IMR-90 (cell line): ENCODE results near the gene PACC1. TPM values are rescaled to one million over a fixed set of nuclear protein-coding genes. Genes with fewer than 3 reads are reported as not detected.
A peak's percentile ranks its signal among the peaks of the same experiment; 100 is the strongest.

Experiments used
- ATAC-seq: fragments of 200-7000 bp; cut with Tn5 transposase; 2 replicates; pipeline ENCODE4 v1.9.1; 2020; ENCODE audit warnings: low read depth, mild to moderate bottlenecking, moderate library complexity
- BruUV-seq: library from RNA; stranded (reverse); fragments of 400-500 nt; replicated peaks from 2 replicates; lab custom pipeline; 2021; lab: Mats Ljungman, UMichigan
- CTCF ChIA-PET: fragments of 300-600 bp; formaldehyde crosslinking; extraction: SDS; loops from one replicate; lab custom pipeline; 2021; ENCODE audit warnings: antibody characterized with exemption; lab: Yijun Ruan, JAX
- POLR2A ChIA-PET: fragments of 300-600 bp; sonication (Branson Sonifier 250); formaldehyde crosslinking; loops from one replicate; lab custom pipeline; 2022; ENCODE audit warnings: antibody characterized with exemption; ENCODE audit not compliant: unreplicated experiment; lab: Charles Lee
- DNase-seq: peaks from one replicate; pipeline ENCODE4 v3.0.0; 2013
- H2AFZ ChIP-seq: replicated peaks from 2 replicates; pipeline ENCODE3; 2013; ENCODE audit warnings: low read length, mild to moderate bottlenecking; ENCODE audit not compliant: poor library complexity
- H2AK5ac ChIP-seq: 2 replicates; pipeline ENCODE4 v1.6.1; 2013; ENCODE audit warnings: low read depth, low read length, inconsistent platforms
- H2AK9ac ChIP-seq: replicated peaks from 2 replicates; pipeline ENCODE3; 2013; ENCODE audit warnings: mild to moderate bottlenecking, low read depth, low read length, moderate library complexity; ENCODE audit not compliant: poor library complexity
- H2BK120ac ChIP-seq: 2 replicates; pipeline ENCODE4 v1.6.1; 2013; ENCODE audit warnings: low read depth, low read length, inconsistent platforms
- H2BK15ac ChIP-seq: 3 replicates; pipeline ENCODE4 v1.6.1; 2013; ENCODE audit warnings: low read depth, low read length, inconsistent platforms
- H2BK20ac ChIP-seq: 2 replicates; pipeline ENCODE4 v1.6.1; 2013; ENCODE audit warnings: low read depth, mild to moderate bottlenecking, inconsistent platforms, low read length, moderate library complexity
- H2BK5ac ChIP-seq: 2 replicates; pipeline ENCODE4 v1.6.1; 2013; ENCODE audit warnings: mild to moderate bottlenecking, low read depth, low read length, inconsistent platforms; ENCODE audit not compliant: poor library complexity, severe bottlenecking
- H3K14ac ChIP-seq: replicated peaks from 2 replicates; pipeline ENCODE4 v1.6.1; 2013; ENCODE audit warnings: low read depth, low read length, inconsistent platforms
- H3K18ac ChIP-seq: 2 replicates; pipeline ENCODE4 v1.6.1; 2013; ENCODE audit warnings: low read depth, low read length, control low read depth
- H3K23ac ChIP-seq: 2 replicates; pipeline ENCODE4 v1.6.1; 2013; ENCODE audit warnings: low read depth, low read length, inconsistent platforms
- H3K27ac ChIP-seq: 2 replicates; pipeline ENCODE4 v1.5.1; 2013; ENCODE audit warnings: mild to moderate bottlenecking, control low read depth, low read length; ENCODE audit not compliant: insufficient read depth
- H3K27me3 ChIP-seq: 2 replicates; pipeline ENCODE4 v1.6.1; 2013; ENCODE audit warnings: low read length; ENCODE audit not compliant: control insufficient read depth, insufficient read depth
- H3K36me3 ChIP-seq: 2 replicates; pipeline ENCODE4 v1.6.1; 2013; ENCODE audit warnings: low read length, mixed read lengths; ENCODE audit not compliant: control insufficient read depth, insufficient read depth
- H3K4ac ChIP-seq: 2 replicates; pipeline ENCODE4 v1.6.1; 2013; ENCODE audit warnings: low read depth, low read length, inconsistent platforms
- H3K4me1 ChIP-seq: 2 replicates; pipeline ENCODE4 v1.6.1; 2013; ENCODE audit warnings: low read length, mixed read lengths; ENCODE audit not compliant: control insufficient read depth, insufficient read depth
- H3K4me2 ChIP-seq: 2 replicates; pipeline ENCODE4 v1.6.1; 2013; ENCODE audit warnings: low read depth, mild to moderate bottlenecking, control low read depth, low read length, moderate library complexity
- H3K4me3 ChIP-seq: 2 replicates; pipeline ENCODE4 v1.5.1; 2013; ENCODE audit warnings: low read depth, mild to moderate bottlenecking, control low read depth, low read length, moderate library complexity; ENCODE audit not compliant: insufficient read depth
- H3K56ac ChIP-seq: 2 replicates; pipeline ENCODE4 v1.6.1; 2013; ENCODE audit warnings: low read length, inconsistent platforms; ENCODE audit not compliant: insufficient read depth; ENCODE audit errors: extremely low read depth
- H3K79me1 ChIP-seq, 2 experiments: 2 replicates each; pipeline ENCODE4 v1.6.1; 2013; ENCODE audit warnings: low read length in 2 of 2, inconsistent platforms in 1 of 2, low read depth in 1 of 2
- H3K9ac ChIP-seq: 2 replicates; pipeline ENCODE4 v1.6.1; 2013; ENCODE audit warnings: low read depth, low read length, control low read depth
- H3K9me1 ChIP-seq: 2 replicates; pipeline ENCODE4 v1.6.1; 2013; ENCODE audit warnings: low read length, inconsistent platforms; ENCODE audit not compliant: insufficient read depth
- H3K9me3 ChIP-seq: 2 replicates; pipeline ENCODE4 v1.6.1; 2013; ENCODE audit warnings: low read length; ENCODE audit not compliant: control insufficient read depth, insufficient read depth
- H4K20me1 ChIP-seq: 2 replicates; pipeline ENCODE4 v1.6.1; 2013; ENCODE audit warnings: low read length, inconsistent platforms; ENCODE audit not compliant: insufficient read depth
- H4K5ac ChIP-seq: 2 replicates; pipeline ENCODE4 v1.6.1; 2013; ENCODE audit warnings: mild to moderate bottlenecking, low read depth, low read length, control low read depth
- H4K8ac ChIP-seq, 2 experiments: 2 replicates each; pipeline ENCODE4 v1.6.1; 2013; ENCODE audit warnings: low read depth in 2 of 2, low read length in 2 of 2, control low read depth in 1 of 2, inconsistent platforms in 1 of 2
- H4K91ac ChIP-seq: 2 replicates; pipeline ENCODE4 v1.6.1; 2013; ENCODE audit warnings: low read depth, low read length, inconsistent platforms; ENCODE audit not compliant: insufficient read depth
- BHLHE40 ChIP-seq: fragments of 150-350 bp; IDR thresholded peaks from 2 replicates; pipeline ENCODE4 v1.6.1; 2016; ENCODE audit warnings: mild to moderate bottlenecking, low read depth, low read length
- CEBPB ChIP-seq: IDR thresholded peaks from 2 replicates; pipeline ENCODE4 v1.6.1; 2012; ENCODE audit warnings: low read depth, low read length, improper control_type of control experiment
- MAFK ChIP-seq: IDR thresholded peaks from 2 replicates; pipeline ENCODE4 v1.6.1; 2012; ENCODE audit warnings: low read depth, low read length, improper control_type of control experiment
- MAZ ChIP-seq: IDR thresholded peaks from 2 replicates; pipeline ENCODE4 v1.6.1; 2012; ENCODE audit warnings: low read depth, mild to moderate bottlenecking, low read length, improper control_type of control experiment, moderate library complexity, borderline replicate concordance
- MXI1 ChIP-seq: IDR thresholded peaks from 2 replicates; pipeline ENCODE4 v1.6.1; 2012; ENCODE audit warnings: low read depth, mild to moderate bottlenecking, low read length, moderate library complexity, borderline replicate concordance
- POLR2A ChIP-seq: IDR thresholded peaks from 2 replicates; pipeline ENCODE4 v1.6.1; 2012; ENCODE audit warnings: mild to moderate bottlenecking, low read depth, low read length
- RAD21 ChIP-seq: IDR thresholded peaks from 2 replicates; pipeline ENCODE4 v1.6.1; 2012; ENCODE audit warnings: low read length, improper control_type of control experiment
- RCOR1 ChIP-seq: IDR thresholded peaks from 2 replicates; pipeline ENCODE4 v1.6.1; 2012; ENCODE audit warnings: mild to moderate bottlenecking, low read length, improper control_type of control experiment; ENCODE audit not compliant: insufficient replicate concordance
- RFX5 ChIP-seq: IDR thresholded peaks from 2 replicates; pipeline ENCODE4 v1.8.0; 2012; ENCODE audit warnings: low read depth, mild to moderate bottlenecking, low read length, moderate library complexity
- WGBS, 2 experiments: methylation state at CpG; one replicate each; pipeline versions ENCODE4 v1.1.5 to v1.1.7; 2013; ENCODE audit warnings: missing lambda C conversion rate in 2 of 2; ENCODE audit not compliant: insufficient read length in 1 of 2; ENCODE audit errors: extremely low coverage in 2 of 2; 5-methylcytosine and 5-hydroxymethylcytosine counted together
- dilution Hi-C: fragments of 300-500 bp; cut with HindIII; formaldehyde crosslinking; loops from one replicate; pipeline ENCODE4 v1.14.3; 2018; ENCODE audit warnings: low sequenced_read_pairs; ENCODE audit not compliant: unreplicated experiment
- in situ Hi-C: fragments of 300-500 bp; cut with MboI; formaldehyde crosslinking; loops from 3 replicates; pipeline ENCODE4 v1.14.3; 2019; ENCODE audit warnings: low sequenced_read_pairs, inconsistent platforms, mixed read lengths
- intact Hi-C: fragments of 100-400 bp; cut with micrococcal nuclease; formaldehyde crosslinking; loops from 2 replicates; pipeline ENCODE4 v1.10.0; 2022
- polyA plus RNA-seq, 3 experiments: library from polyadenylated mRNA; depleted of rRNA; stranded (reverse); fragments of >200 nt; gene quantifications; 2 replicates each; pipeline ENCODE4 v1.2.3, GENCODE V29; 2012; ENCODE audit warnings: low replicate concordance in 1 of 3
- total RNA-seq: library from RNA; depleted of rRNA; stranded (reverse); fragments of >200 nt; gene quantifications from 2 replicates; pipeline ENCODE4 v1.2.3, GENCODE V29; 2012
- TF ChIP-seq, protein P1 (sequence below): conservative IDR thresholded peaks from 2 replicates; pipeline ENCODE4 v1.5.1; 2012; ENCODE audit warnings: mild to moderate bottlenecking, low read depth, low read length, improper control_type of control experiment
- TF ChIP-seq, protein P2 (sequence below): fragments of 150-350 bp; IDR thresholded peaks from 2 replicates; pipeline ENCODE4 v1.6.1; 2016; ENCODE audit warnings: low read depth, mild to moderate bottlenecking, low read length, moderate library complexity, borderline replicate concordance
- TF ChIP-seq, protein P3 (sequence below): fragments of 150-350 bp; IDR thresholded peaks from 2 replicates; pipeline ENCODE4 v1.6.1; 2017; ENCODE audit warnings: mild to moderate bottlenecking, antibody characterized with exemption, low read length, low read depth

PACC1 gene
- total and polyA plus RNA-seq, 2 of the 4 experiments (the other 2 are of a cell fraction), result 8.6 to 13.4 TPM

DNA sequence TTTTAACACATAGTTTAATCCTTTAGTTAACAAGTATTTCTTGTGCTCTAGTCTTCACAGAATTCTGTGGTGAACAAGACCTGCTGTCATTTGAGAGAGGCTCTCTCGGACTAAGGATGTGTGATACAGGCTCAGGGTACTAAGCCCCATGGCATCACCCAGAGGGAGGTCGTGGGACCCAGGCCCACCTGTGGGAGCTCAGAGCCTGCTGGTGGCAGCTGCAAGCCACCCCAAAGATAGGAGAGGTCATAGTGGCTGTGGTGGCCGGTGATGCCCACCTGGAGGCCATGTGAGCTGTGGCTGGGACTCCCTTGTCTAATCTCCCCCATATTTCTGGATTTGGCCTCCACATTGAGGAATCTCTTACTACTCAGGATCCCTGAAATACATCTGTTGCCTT is 40.1 kb upstream of the PACC1 start (continued):
- no peak for TF ChIP-seq RAD21
- TF ChIP-seq MXI1, result no peak
- TF ChIP-seq RCOR1, result no peak

DNA sequence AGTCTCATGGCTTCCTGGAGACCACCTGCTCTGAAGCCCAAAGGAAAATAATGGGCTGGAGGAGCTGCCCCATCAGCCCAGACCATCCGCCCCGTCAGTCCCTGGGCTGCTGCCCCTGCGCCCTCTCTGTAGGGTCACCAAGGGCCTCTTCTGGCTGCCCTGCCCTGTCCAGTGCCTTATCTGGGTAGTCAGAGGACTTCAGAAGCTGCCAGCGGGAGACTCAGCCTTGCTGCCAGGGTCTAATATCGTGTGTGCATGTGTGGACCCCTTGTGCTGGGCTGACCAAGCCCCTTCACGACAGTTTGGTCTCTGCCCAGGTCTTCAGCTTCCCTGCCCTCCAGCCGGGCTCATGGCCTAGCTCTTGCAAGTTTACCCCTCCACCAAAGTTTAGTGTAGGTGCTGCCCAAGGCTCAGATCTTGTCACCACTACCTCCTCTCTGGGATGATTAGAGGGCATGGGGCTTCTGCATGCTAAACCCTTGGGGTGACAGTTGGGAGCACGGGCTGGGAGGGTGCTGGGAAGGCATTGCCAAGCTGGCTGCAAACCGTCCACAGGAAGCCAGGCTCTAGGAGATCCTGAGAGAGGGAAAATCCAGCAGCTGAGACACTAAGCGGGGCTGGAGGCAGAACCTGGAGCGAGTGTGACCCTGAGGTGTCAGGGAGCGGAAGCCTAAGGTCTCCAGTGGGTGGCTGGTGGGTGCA is 38.6 kb upstream of the PACC1 start:
- in situ Hi-C loops, result loop anchor here (10.0 kb wide), 2 partner anchors 159 to 769 kb away; no protein-coding TSS in a partner anchor
- H3K23ac ChIP-seq, result no peak overlapping the region
- no peak for ATAC-seq
- TF ChIP-seq RFX5, result no peak
- TF ChIP-seq, protein P1, sequence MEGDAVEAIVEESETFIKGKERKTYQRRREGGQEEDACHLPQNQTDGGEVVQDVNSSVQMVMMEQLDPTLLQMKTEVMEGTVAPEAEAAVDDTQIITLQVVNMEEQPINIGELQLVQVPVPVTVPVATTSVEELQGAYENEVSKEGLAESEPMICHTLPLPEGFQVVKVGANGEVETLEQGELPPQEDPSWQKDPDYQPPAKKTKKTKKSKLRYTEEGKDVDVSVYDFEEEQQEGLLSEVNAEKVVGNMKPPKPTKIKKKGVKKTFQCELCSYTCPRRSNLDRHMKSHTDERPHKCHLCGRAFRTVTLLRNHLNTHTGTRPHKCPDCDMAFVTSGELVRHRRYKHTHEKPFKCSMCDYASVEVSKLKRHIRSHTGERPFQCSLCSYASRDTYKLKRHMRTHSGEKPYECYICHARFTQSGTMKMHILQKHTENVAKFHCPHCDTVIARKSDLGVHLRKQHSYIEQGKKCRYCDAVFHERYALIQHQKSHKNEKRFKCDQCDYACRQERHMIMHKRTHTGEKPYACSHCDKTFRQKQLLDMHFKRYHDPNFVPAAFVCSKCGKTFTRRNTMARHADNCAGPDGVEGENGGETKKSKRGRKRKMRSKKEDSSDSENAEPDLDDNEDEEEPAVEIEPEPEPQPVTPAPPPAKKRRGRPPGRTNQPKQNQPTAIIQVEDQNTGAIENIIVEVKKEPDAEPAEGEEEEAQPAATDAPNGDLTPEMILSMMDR, result no peak
- TF ChIP-seq MAZ, result no peak
- no peak for TF ChIP-seq RCOR1
- TF ChIP-seq CEBPB, result no peak
- no peak for TF ChIP-seq RAD21
- no peak for TF ChIP-seq MAFK
- no peak for TF ChIP-seq BHLHE40
- TF ChIP-seq, protein P2, sequence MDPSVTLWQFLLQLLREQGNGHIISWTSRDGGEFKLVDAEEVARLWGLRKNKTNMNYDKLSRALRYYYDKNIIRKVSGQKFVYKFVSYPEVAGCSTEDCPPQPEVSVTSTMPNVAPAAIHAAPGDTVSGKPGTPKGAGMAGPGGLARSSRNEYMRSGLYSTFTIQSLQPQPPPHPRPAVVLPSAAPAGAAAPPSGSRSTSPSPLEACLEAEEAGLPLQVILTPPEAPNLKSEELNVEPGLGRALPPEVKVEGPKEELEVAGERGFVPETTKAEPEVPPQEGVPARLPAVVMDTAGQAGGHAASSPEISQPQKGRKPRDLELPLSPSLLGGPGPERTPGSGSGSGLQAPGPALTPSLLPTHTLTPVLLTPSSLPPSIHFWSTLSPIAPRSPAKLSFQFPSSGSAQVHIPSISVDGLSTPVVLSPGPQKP, result no peak
- TF ChIP-seq, protein P3, sequence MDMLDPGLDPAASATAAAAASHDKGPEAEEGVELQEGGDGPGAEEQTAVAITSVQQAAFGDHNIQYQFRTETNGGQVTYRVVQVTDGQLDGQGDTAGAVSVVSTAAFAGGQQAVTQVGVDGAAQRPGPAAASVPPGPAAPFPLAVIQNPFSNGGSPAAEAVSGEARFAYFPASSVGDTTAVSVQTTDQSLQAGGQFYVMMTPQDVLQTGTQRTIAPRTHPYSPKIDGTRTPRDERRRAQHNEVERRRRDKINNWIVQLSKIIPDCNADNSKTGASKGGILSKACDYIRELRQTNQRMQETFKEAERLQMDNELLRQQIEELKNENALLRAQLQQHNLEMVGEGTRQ, result no peak
- no peak for TF ChIP-seq MXI1
- no peak for TF ChIP-seq POLR2A

More for the DNA sequence above, 38.6 kb upstream of the PACC1 start:
- Histone ChIP-seq H4K20me1 (no peaks in the 10 kb centered on the region), H2AFZ (peak overlapping the region; percentile 29), H3K79me1 (no peaks in the 10 kb centered on the region), H3K4ac (no peak overlapping the region), H3K4me1 (peaks cover 4% of the 10 kb centered on the region; the same call in 1 of the 2 replicates), H3K27ac (no peak overlapping the region), H4K8ac (no peak overlapping the region), H3K56ac (no peak overlapping the region), H2AK5ac (no peak overlapping the region), H3K4me2 (no peak overlapping the region), H3K4me3 (no peak overlapping the region), H4K5ac (no peak overlapping the region), H2BK120ac (no peak overlapping the region), H2BK5ac (no peak overlapping the region), H3K9me1 (no peaks in the 10 kb centered on the region), H3K9ac (no peak overlapping the region), H3K14ac (no peak overlapping the region), H3K36me3 (no peaks in the 10 kb centered on the region), H2AK9ac (no peak overlapping the region), H2BK20ac (no peak overlapping the region), H2BK15ac (no peak overlapping the region), H3K27me3 (no peaks in the 10 kb centered on the region), H3K18ac (no peak overlapping the region), H3K9me3 (peaks cover 6% of the 10 kb centered on the region; the same call in 1 of the 2 replicates), H4K91ac (no peak overlapping the region)
- CTCF ChIA-PET, result interaction anchor here (0.5 kb wide), 1 partner anchor 392 kb away, joined by 3 read pairs; no protein-coding TSS in a partner anchor
- dilution Hi-C loops, result no loop called here
- WGBS, 2 experiments, result 83% methylated on average over 8 of the region's 12 CpGs; no CpG with 5 or more reads in 1 of the 2 experiments
- POLR2A ChIA-PET, result interaction anchor here (0.7 kb wide), 1 partner anchor 155 kb away, joined by 6 read pairs; the partner anchor contains the start of gene ATF3
- BruUV-seq, result no TSS peak
- DNase-seq, result no peak
- intact Hi-C loops, result no loop called here
